ENCODE measurements around the gene CHIT1. TPM values are rescaled to one million over a fixed set of nuclear protein-coding genes. Genes with fewer than 3 reads are reported as not detected.
A peak's percentile ranks its signal among the peaks of the same experiment; 100 is the strongest.

CHIT1 gene
- total RNA-seq, 1 donor, result under 0.01 TPM

- DNase-seq (ENCODE audit: low read depth in 2 of 3, low spot score in 2 of 3), result peak in 2 of 3 donors; percentile 30 to 50
Observed at GRCh38 chr1:203166192-203166940, 63.1 kb downstream of the CHIT1 start.

Other genes with a start within 250 kb of the CHIT1 start
- 74.1 TPM for gene TMEM183A, start 222.3 kb downstream of the CHIT1 start, total RNA-seq
- under 0.01 TPM for gene PPFIA4, start 203.2 kb downstream of the CHIT1 start, total RNA-seq
- not detected for gene MYOG, start 143.7 kb downstream of the CHIT1 start, total RNA-seq
- not detected for gene ADORA1, start 101.9 kb downstream of the CHIT1 start, total RNA-seq
- not detected for gene MYBPH, start 53.8 kb downstream of the CHIT1 start, total RNA-seq
- gene CHI3L1, start 43.0 kb downstream of the CHIT1 start, total RNA-seq, result 0.81 TPM
- 470 TPM for gene BTG2, start 75.8 kb upstream of the CHIT1 start, total RNA-seq
- 1.9 TPM for gene FMOD, start 121.4 kb upstream of the CHIT1 start, total RNA-seq
- gene PRELP, start 246.1 kb upstream of the CHIT1 start, total RNA-seq, result under 0.01 TPM